Measurements from ENCODE around the gene SCAMP4.

SCAMP4 gene

GRCh38 chr19:1868971-1869370, 36.2 kb upstream of the SCAMP4 start:
- no peak overlapping the region for H3K4me2 ChIP-seq (ENCODE audit: low read depth, low read length, poor library complexity, severe bottlenecking)
- no peak overlapping the region for H3K9ac ChIP-seq (ENCODE audit: low read length)
- peaks cover 26% of the 10 kb centered on the region for H3K79me2 ChIP-seq (ENCODE audit: insufficient read depth, low read length)
- H3K36me3 ChIP-seq (ENCODE audit: low read length) = no peaks in the 10 kb centered on the region
- no peak overlapping the region for H3K4me3 ChIP-seq (ENCODE audit: insufficient read depth, low read length, poor library complexity, severe bottlenecking)
- H2AFZ ChIP-seq (ENCODE audit: low read depth, low read length, severe bottlenecking) = no peak overlapping the region
- peaks cover 18% of the 10 kb centered on the region for H3F3A ChIP-seq (ENCODE audit: insufficient read depth)
- no peaks in the 10 kb centered on the region for H3K9me2 ChIP-seq (replicated peaks; ENCODE audit: insufficient read depth, low read length)
- no peak for TF ChIP-seq CTCF (IDR thresholded peaks at IDR 0.05; ENCODE audit: insufficient read depth, low read length, poor library complexity, severe bottlenecking)
- no peak for TF ChIP-seq EZH2phosphoT487 (conservative IDR thresholded peaks at IDR 0.05; ENCODE audit: low read length)
- no peak overlapping the region for H3K27ac ChIP-seq (ENCODE audit: low read depth, low read length)
- peaks cover 1% of the 10 kb centered on the region; the same call in 1 of the 2 replicates for H4K20me1 ChIP-seq (ENCODE audit: low read depth, low read length)
- no peaks in the 10 kb centered on the region for H3K9me3 ChIP-seq (ENCODE audit: insufficient read depth, low read length)
- no peaks in the 10 kb centered on the region for H3K27me3 ChIP-seq (ENCODE audit: low read length)

- H3K4me3 ChIP-seq (ENCODE audit: insufficient read depth, low read length, poor library complexity, severe bottlenecking) = no peak overlapping the region
- H3K79me2 ChIP-seq (ENCODE audit: insufficient read depth, low read length) = peaks cover 46% of the 10 kb centered on the region
- no peaks in the 10 kb centered on the region for H3K36me3 ChIP-seq (ENCODE audit: low read length)
- peaks cover 12% of the 10 kb centered on the region for H3F3A ChIP-seq (ENCODE audit: insufficient read depth)
- peaks cover 8% of the 10 kb centered on the region for H4K20me1 ChIP-seq (ENCODE audit: low read depth, low read length)
- no peaks in the 10 kb centered on the region for H3K9me3 ChIP-seq (ENCODE audit: insufficient read depth, low read length)
- H3K27ac ChIP-seq (ENCODE audit: low read depth, low read length) = no peak overlapping the region
- H3K4me2 ChIP-seq (ENCODE audit: low read depth, low read length, poor library complexity, severe bottlenecking) = no peak overlapping the region
- H3K9me2 ChIP-seq (replicated peaks; ENCODE audit: insufficient read depth, low read length) = no peaks in the 10 kb centered on the region
- H3K27me3 ChIP-seq (ENCODE audit: low read length) = no peaks in the 10 kb centered on the region
- TF ChIP-seq CTCF (IDR thresholded peaks at IDR 0.05; ENCODE audit: insufficient read depth, low read length, poor library complexity, severe bottlenecking) = no peak
- TF ChIP-seq EZH2phosphoT487 (conservative IDR thresholded peaks at IDR 0.05; ENCODE audit: low read length) = no peak
- no peak overlapping the region for H2AFZ ChIP-seq (ENCODE audit: low read depth, low read length, severe bottlenecking)
- no peak overlapping the region for H3K9ac ChIP-seq (ENCODE audit: low read length)
Measured at GRCh38 chr19:1871140-1871597, 34.0 kb upstream of the SCAMP4 start.

GRCh38 chr19:1871630-1872029, 33.6 kb upstream of the SCAMP4 start:
- peaks cover 8% of the 10 kb centered on the region for H4K20me1 ChIP-seq (ENCODE audit: low read depth, low read length)

More at GRCh38 chr19:1871630-1872029, 33.6 kb upstream of the SCAMP4 start:
- Histone ChIP-seq H3K9me2 (replicated peaks; ENCODE audit: insufficient read depth, low read length) (no peaks in the 10 kb centered on the region), H3K9ac (ENCODE audit: low read length) (no peak overlapping the region), H3K9me3 (ENCODE audit: insufficient read depth, low read length) (no peaks in the 10 kb centered on the region), H3K79me2 (ENCODE audit: insufficient read depth, low read length) (peaks cover 46% of the 10 kb centered on the region), H3K36me3 (ENCODE audit: low read length) (no peaks in the 10 kb centered on the region), H3F3A (ENCODE audit: insufficient read depth) (peaks cover 11% of the 10 kb centered on the region), H3K4me2 (ENCODE audit: low read depth, low read length, poor library complexity, severe bottlenecking) (no peak overlapping the region), H2AFZ (ENCODE audit: low read depth, low read length, severe bottlenecking) (no peak overlapping the region), H3K27ac (ENCODE audit: low read depth, low read length) (no peak overlapping the region), H3K27me3 (ENCODE audit: low read length) (no peaks in the 10 kb centered on the region), H3K4me3 (ENCODE audit: insufficient read depth, low read length, poor library complexity, severe bottlenecking) (no peak overlapping the region)
- TF ChIP-seq EZH2phosphoT487 (conservative IDR thresholded peaks at IDR 0.05; ENCODE audit: low read length) = no peak
- TF ChIP-seq CTCF (IDR thresholded peaks at IDR 0.05; ENCODE audit: insufficient read depth, low read length, poor library complexity, severe bottlenecking) = no peak

Measured in SU-DHL-6 (cell line).